K562 (cell line): ENCODE data around the gene FTO.

ENCODE experiments used
- MAX ChIP-seq: sonication (generic); formaldehyde crosslinking; IDR thresholded peaks from 2 replicates; pipeline ENCODE4 v1.9.0; 2022; ENCODE audit warnings: mild to moderate bottlenecking, missing genetic modification reagents
- SMC3 ChIP-seq: conservative IDR thresholded peaks from 2 replicates; pipeline ENCODE4 v1.6.1; 2011; ENCODE audit warnings: low read depth, low read length, improper control_type of control experiment; ENCODE audit not compliant: insufficient read depth
- TCF7L2 ChIP-seq: fragments of 150-350 bp; IDR thresholded peaks from 2 replicates; pipeline ENCODE4 v1.6.1; 2016; ENCODE audit warnings: low read depth, mild to moderate bottlenecking, low read length, moderate library complexity

DNA sequence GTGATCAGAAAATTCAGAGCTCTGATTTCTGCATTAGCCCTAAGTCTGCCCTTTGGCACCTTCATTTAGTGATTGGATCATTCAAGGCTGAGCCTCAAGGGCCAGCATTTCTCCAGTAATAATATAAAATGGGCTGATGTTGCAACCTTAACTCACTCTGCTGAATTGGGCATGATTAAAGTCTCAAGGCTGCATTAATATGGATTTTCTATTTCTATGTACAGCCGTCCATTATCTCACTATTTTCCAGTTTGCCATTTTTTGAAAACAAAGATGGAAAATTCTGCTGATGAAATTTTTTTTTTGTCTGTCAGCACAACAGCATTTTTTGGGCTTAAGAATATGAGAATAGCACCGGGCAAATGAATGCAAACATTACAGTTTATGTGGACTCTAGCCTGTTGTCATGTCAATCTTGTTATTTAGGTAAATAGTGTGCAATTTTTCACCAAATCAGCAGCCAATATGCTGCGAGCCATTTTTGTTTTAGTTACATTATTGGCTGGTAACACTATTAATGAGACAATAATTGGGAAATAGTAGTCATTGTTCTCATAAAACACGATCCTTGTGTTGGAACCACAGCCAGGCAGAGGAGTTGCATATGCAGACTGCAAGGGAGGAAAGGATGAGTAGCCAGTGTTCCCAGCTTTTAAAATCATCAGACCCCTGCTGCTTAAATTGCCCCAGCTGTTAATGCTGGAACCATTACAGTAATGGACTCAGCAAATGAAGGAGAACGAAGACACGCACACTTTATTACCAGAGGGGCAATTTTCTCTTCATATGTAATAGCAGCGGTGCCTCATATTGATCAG lies 10.5 kb downstream of the FTO start:
- no peak for TF ChIP-seq TCF7L2
- TF ChIP-seq MAX (CRISPR knock-in tag), result no peak
- TF ChIP-seq SMC3, result no peak
